ELF-1 (cell line): ENCODE results near the gene ZNF737.
A peak's percentile ranks its signal among the peaks of the same experiment; 100 is the strongest.
"Not testable (repeated sequence)": the region's sequence is repeated elsewhere in the genome, so short reads cannot be mapped to it uniquely, and the experiment has no call there.

Experiments used
- DNase-seq: peaks from one replicate; pipeline ENCODE4 v3.0.0-alpha.2; 2016; ENCODE audit warnings: low read depth, low spot score

Gene ZNF737

DNA sequence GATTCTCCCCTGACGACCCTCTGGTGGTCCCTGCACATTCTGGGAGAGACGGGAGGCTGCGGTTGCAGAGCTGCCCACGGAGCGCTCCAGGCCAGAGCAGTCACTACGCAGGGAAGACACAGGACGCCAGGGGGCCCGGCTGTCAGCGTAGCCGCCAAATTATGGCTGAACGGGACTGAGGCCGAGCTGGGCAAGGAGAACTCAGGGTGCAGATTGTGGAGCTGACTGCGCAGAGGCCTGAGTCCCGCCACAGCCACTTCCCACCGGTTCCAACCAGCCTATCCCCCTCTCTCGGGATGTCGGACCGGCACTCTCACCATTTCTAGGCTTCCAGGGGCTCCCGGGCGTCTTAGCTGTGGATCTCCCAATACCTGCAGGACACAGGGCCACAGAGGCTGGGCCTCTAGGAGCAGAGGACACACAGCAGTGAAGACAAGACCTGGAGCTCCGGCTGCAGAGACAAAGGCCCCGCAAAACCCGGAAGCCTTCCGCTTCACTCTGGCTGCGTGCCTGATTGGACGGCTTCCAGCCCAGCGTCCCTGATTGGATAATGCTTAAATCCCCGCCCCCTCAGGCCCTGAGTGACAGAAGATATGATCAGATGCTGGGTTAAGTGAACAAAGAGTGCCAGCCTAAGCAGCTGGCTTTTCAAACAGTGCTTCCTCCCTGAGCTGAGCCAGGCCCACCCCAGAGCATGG lies at the start of gene ZNF737:
Gene ZNF737, minus strand, starts transcription at position 461 of the 698 bp plus-strand sequence. Its CDS starts 141 bp downstream, at position 320.
- DNase-seq = peak; percentile 98

- DNase-seq = not testable (repeated sequence)
Observed at GRCh38 chr19:20614971-20615370, 49.4 kb upstream of the ZNF737 start.

DNA sequence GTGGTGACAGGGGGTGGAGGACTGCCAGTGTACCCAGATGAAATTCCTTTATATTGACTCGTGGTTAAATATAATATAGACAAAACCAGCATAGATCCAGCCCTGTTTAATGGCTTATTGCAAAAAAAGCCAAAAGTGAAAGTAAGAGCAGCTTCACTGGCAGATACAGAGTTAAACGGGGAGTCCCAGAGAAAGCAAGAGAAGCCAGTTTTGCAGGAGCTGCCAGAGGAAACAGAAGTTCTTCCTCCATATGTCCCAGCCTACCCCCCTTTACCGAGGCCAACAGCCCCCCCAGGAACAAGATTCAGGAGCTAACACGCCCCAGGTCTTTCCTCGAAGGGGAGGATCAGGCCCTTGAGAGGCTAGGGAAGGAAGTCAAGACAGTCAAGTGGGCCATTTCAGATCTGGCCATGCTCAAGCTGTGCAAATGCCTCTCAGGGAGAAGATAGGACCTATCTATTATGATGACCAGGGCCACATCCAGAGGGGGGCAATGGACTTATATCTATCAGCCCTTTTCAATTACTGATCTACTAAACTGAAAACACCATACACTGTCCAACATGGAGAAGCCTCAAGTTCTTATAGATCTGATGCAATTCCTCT lies 47.2 kb upstream of the ZNF737 start:
- no peak for DNase-seq

GRCh38 chr19:20611866-20612265 lies 46.3 kb upstream of the ZNF737 start:
- DNase-seq = no peak

GRCh38 chr19:20607943-20608342 lies 42.4 kb upstream of the ZNF737 start:
- no peak for DNase-seq

GRCh38 chr19:20558571-20558970 lies 7.0 kb downstream of the ZNF737 start:
- DNase-seq = no peak

- DNase-seq = no peak
Observed at GRCh38 chr19:20558011-20558410, 7.6 kb downstream of the ZNF737 start.

- DNase-seq = not testable (repeated sequence)
Observed at GRCh38 chr19:20544667-20545333, 20.8 kb downstream of the ZNF737 start.

DNA sequence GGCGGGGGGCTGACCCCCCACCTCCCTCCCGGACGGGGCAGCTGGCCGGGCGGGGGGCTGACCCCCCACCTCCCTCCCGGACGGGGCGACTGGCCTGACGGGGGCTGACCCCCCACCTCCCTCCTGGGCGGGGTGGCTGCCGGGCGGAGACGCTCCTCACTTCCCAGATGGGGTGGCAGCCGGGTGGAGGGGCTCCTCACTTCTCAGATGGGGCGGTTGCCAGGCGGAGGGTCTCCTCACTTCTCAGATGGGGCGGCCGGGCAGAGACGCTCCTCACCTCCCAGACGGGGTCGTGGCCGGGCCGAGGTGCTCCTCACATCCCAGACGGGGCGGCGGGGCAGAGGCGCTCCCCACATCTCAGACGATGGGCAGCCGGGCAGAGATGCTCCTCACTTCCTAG lies 35.3 kb downstream of the ZNF737 start:
- DNase-seq = not testable (repeated sequence)

DNA sequence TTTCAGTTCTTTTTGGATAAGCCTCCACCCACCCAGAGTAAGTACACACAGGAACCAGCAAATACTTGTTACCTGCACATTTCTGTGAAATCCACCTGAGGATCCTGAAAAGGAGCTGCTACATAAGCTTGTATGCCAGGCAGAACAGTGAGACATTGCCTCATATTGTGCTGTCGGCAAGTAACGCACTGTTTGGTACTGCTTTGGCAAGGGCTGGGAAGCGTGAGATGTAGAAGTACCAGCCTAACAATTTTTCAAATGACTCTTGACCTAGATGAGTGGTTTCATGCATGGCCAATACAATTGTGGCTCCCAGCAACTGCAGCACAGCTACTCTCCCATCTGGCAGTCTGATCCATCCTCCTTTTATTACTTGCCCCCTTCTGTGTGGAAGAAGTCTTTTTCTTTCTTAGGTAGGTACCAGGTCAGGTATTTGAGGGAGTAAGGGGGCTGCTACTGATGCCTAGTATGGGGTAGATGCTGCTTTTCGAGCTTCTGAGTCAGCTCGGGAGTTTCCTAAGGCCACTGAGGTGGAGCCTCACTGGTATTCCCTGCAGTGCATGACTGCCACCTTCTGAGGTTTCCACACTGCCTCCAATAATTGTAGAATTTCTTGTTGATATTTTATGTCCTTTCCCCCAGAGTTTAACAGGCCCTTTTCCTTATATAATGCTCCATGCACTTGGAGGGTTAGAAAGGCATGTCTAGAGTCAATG lies 52.2 kb downstream of the ZNF737 start:
- DNase-seq = peak; percentile 7

DNA sequence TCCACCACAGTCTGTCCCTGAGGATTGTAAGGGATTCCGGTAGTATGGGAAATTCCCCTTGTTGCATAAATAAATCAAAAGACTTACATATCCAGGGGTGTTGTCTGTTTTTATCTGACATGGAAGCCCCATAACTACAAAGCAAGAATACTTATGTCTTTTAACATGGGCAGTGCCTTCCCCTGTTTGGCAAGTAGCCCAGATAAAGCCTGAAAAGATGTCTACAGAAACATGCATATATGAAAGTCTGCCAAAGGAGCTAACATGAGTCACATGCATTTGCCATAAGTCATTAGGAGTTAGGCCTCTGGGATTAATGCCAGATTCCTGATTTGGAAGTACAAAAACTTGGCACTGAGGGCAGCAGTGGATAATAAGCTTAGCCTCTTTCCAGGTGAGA lies 62.1 kb downstream of the ZNF737 start:
- no peak for DNase-seq
